BJ (cell line): ENCODE measurements around the gene MRNIP. TPM values are rescaled to one million over a fixed set of nuclear protein-coding genes. Genes with fewer than 3 reads are reported as not detected.

Experiments
- CTCF ChIA-PET: fragments of 350-600 bp; formaldehyde crosslinking; extraction: SDS; loops from one replicate; lab custom pipeline; 2021; ENCODE audit warnings: antibody characterized with exemption, inconsistent platforms; lab: Yijun Ruan, JAX
- POLR2A ChIA-PET: fragments of 300-600 bp; sonication (Branson Sonifier 250); formaldehyde crosslinking; extraction: SDS; loops from one replicate; lab custom pipeline; 2021; ENCODE audit warnings: antibody characterized with exemption; lab: Charles Lee
- DNase-seq: peaks from one replicate; pipeline ENCODE4 v3.0.0-alpha.2; 2011; ENCODE audit warnings: low read depth
- H3K27me3 ChIP-seq: 2 replicates; pipeline ENCODE4 v1.6.0; 2011; ENCODE audit warnings: low read length; ENCODE audit not compliant: control insufficient read depth, insufficient read depth
- H3K36me3 ChIP-seq: 2 replicates; pipeline ENCODE4 v1.5.1; 2011; ENCODE audit warnings: low read length; ENCODE audit not compliant: control insufficient read depth, insufficient read depth
- H3K4me3 ChIP-seq: 2 replicates; pipeline ENCODE4 v1.5.1; 2011; ENCODE audit warnings: low read depth, mild to moderate bottlenecking, control low read depth, low read length
- polyA plus RNA-seq: library from polyadenylated mRNA; depleted of rRNA; stranded (reverse); fragments of >200 nt; gene quantifications from 2 replicates; pipeline ENCODE4 v1.2.3, GENCODE V29; 2011
- TF ChIP-seq, protein P1 (sequence below): IDR thresholded peaks from 2 replicates; pipeline ENCODE4 v1.5.1; 2011; ENCODE audit warnings: low read depth, mild to moderate bottlenecking, control low read depth, inconsistent platforms, low read length, moderate library complexity; ENCODE audit not compliant: insufficient read depth

Gene MRNIP
- polyA plus RNA-seq, 1 experiment: 14.1 TPM

- POLR2A ChIA-PET: no interaction called here
- CTCF ChIA-PET: interaction anchor here (0.6 to 2.4 kb wide), 9 partner anchors 8 to 40 kb away, joined by 3 to 7 read pairs (median 5); partner anchors contain the start of gene MGAT4B
- H3K27me3 ChIP-seq: no peaks in the 10 kb centered on the region
- TF ChIP-seq, protein P1, sequence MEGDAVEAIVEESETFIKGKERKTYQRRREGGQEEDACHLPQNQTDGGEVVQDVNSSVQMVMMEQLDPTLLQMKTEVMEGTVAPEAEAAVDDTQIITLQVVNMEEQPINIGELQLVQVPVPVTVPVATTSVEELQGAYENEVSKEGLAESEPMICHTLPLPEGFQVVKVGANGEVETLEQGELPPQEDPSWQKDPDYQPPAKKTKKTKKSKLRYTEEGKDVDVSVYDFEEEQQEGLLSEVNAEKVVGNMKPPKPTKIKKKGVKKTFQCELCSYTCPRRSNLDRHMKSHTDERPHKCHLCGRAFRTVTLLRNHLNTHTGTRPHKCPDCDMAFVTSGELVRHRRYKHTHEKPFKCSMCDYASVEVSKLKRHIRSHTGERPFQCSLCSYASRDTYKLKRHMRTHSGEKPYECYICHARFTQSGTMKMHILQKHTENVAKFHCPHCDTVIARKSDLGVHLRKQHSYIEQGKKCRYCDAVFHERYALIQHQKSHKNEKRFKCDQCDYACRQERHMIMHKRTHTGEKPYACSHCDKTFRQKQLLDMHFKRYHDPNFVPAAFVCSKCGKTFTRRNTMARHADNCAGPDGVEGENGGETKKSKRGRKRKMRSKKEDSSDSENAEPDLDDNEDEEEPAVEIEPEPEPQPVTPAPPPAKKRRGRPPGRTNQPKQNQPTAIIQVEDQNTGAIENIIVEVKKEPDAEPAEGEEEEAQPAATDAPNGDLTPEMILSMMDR: peak; percentile 20
- peaks cover 34% of the 10 kb centered on the region for H3K36me3 ChIP-seq
- peak overlapping the region; percentile 56 for H3K4me3 ChIP-seq
- no peak for DNase-seq
Observed at GRCh38 chr5:179795863-179796833, 62.5 kb downstream of the MRNIP start.

GRCh38 chr5:179795049-179795862 lies 63.4 kb downstream of the MRNIP start:
- DNase-seq: no peak
- Histone ChIP-seq H3K36me3 (peaks cover 28% of the 10 kb centered on the region), H3K27me3 (no peaks in the 10 kb centered on the region), H3K4me3 (peak overlapping the region; percentile 56)
- TF ChIP-seq, protein P1: no peak
- CTCF ChIA-PET: interaction anchor here (0.7 to 2.0 kb wide), 6 partner anchors 8 to 31 kb away, joined by 4 to 7 read pairs (median 6); no protein-coding TSS in a partner anchor
- POLR2A ChIA-PET: no interaction called here

DNA sequence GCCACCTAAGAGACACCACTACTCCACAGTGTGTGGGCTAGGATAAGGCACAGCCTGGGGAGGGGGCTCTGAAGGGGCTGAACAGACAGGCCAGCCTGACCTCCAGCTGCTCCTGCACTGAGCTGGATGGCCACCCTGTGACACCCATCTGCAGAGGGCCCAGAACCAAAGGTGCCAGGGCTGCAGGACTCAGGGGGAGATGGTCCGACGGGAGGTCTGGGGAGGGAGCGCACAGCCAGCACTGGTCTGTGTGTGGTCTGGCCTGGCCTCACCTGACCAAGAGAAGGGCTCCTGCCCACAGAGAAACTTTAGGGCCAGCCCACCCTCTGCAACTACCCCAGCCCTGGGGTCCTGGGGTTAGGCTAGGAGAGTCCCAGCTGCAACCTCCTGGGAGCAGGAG lies 64.0 kb downstream of the MRNIP start:
- DNase-seq: no peak
- CTCF ChIA-PET: interaction anchor here (0.7 to 1.7 kb wide), 3 partner anchors 8 to 31 kb away, joined by 4 to 6 read pairs (median 4); no protein-coding TSS in a partner anchor

GRCh38 chr5:179794171-179794570 lies 64.4 kb downstream of the MRNIP start:
- CTCF ChIA-PET: interaction anchor here (0.7 to 1.3 kb wide), 2 partner anchors 8 to 31 kb away, joined by 4 to 6 read pairs; no protein-coding TSS in a partner anchor
- POLR2A ChIA-PET: no interaction called here
- no peak for DNase-seq
- Histone ChIP-seq H3K27me3 (no peaks in the 10 kb centered on the region), H3K36me3 (peaks cover 17% of the 10 kb centered on the region), H3K4me3 (no peak overlapping the region)
- TF ChIP-seq, protein P1: no peak

More for the DNA sequence above, 64.0 kb downstream of the MRNIP start:
- peaks cover 21% of the 10 kb centered on the region for H3K36me3 ChIP-seq
- H3K4me3 ChIP-seq: no peak overlapping the region
- POLR2A ChIA-PET: no interaction called here
- TF ChIP-seq, protein P1: no peak
- H3K27me3 ChIP-seq: no peaks in the 10 kb centered on the region
